CD4-positive, alpha-beta T cell treated with Interleukin-17A for 4 hours (primary cell): Measurements from ENCODE around the gene ZNF791.
"Not testable (repeated sequence)": the region's sequence is repeated elsewhere in the genome, so short reads cannot be mapped to it uniquely, and the experiment has no call there.

Experiments
- DNase-seq: peaks from one replicate; pipeline ENCODE4 v3.0.0-alpha.2; 2020; ENCODE audit warnings: mixed read lengths

The ZNF791 gene

GRCh38 chr19:12668346-12668745 is 57.6 kb downstream of the ZNF791 start:
- no peak for DNase-seq

DNA sequence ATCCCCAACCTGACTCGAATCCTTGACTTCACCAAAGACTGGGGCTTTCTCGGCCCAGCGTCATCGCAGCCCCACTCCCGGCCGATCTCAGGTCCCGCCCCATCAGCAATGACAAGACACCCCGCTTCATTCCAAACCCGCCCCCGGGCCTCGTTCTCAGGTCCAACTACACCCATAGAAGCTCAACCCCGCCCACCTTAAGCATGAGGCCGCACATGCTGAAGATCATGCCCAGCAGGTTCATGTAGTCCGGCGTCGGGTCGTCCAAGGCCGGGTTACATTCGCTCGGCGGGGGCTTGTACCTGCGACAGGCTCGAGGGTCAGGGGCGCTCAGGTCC is 58.2 kb downstream of the ZNF791 start:
- peak; percentile 69 for DNase-seq

- DNase-seq: peak; percentile 80
These were observed 58.8 kb downstream of the ZNF791 start for GRCh38 chr19:12669270-12670158.

- DNase-seq: no peak
These were observed 59.6 kb downstream of the ZNF791 start for GRCh38 chr19:12670159-12670928.

GRCh38 chr19:12672744-12673143 is 62.0 kb downstream of the ZNF791 start:
- DNase-seq: no peak

DNA sequence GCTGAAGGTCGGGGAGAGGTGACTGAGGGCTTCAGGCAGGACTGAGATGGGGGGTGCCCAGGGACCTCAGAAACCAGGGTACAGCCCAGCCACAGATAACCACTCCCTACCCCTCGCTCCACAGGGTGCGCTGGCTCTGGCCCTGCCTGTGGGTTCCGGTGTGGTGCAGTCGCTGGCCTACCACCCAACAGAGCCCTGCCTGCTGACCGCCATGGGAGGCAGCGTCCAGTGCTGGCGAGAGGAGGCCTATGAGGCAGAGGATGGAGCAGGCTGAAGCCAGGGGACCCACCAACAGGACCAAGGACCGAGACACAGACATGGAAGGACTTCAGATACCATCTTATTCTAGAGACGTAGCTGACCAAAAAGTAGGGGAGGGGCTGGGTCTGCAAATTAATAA is 64.7 kb downstream of the ZNF791 start:
- DNase-seq: no peak

GRCh38 chr19:12675940-12676339 is 65.2 kb downstream of the ZNF791 start:
- DNase-seq: no peak

DNA sequence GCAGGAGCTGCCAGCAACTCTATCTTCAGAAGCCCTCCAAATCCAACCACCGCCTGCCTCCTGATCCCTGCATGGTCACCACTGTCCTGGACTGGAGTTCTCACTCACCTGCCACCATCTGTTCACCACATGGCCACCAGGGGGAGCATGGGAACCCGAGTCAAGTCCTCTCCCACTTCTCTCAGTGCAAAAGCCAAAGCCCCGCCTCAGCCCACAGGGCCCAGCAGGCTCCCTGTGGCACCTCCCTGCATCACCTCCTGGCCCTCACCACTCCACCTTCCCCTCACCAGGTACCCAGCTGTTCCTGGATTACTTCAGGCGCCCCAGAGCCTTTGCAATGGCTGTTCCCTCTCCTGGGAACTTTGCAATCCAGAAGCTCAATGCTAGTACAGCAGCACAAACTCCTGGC is 65.7 kb downstream of the ZNF791 start:
- peak; percentile 90 for DNase-seq

GRCh38 chr19:12676928-12677327 is 66.2 kb downstream of the ZNF791 start:
- no peak for DNase-seq

GRCh38 chr19:12678039-12678438 is 67.3 kb downstream of the ZNF791 start:
- not testable (repeated sequence) for DNase-seq

DNA sequence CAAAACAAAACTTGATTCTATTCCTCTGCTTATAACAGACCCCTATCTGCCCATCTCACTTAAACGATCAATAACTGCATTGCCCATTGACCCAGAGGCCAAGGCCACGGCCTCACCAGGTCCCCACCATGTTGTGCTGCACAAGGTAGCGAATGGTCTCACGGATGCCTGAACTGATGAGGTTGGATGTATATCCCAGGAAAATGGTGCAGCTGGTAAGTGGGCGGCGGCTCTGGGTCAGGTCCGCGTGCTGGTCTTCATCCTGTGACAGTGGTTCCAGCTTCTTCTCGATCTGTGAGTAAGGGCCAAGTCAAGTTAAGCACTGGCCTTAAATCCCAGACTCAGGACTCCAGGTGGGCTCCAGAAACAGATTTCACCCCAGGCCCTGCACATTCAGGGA is 69.3 kb downstream of the ZNF791 start:
- DNase-seq: no peak

- peak; percentile 92 for DNase-seq
These were observed 70.6 kb downstream of the ZNF791 start, which contains the start of gene DHPS for GRCh38 chr19:12681074-12681987. TSS of gene DHPS (minus strand) at chr19:12681880. CDS start at chr19:12681766, 114 bp downstream.
